Measurements from ENCODE around the gene SULT4A1. TPM values are rescaled to one million over a fixed set of nuclear protein-coding genes. Genes with fewer than 3 reads are reported as not detected.
A peak's percentile ranks its signal among the peaks of the same experiment; 100 is the strongest.

Gene SULT4A1
- polyA plus RNA-seq, 2 of the 4 experiments (the other 2 are of a cell fraction) = not detected

DNA sequence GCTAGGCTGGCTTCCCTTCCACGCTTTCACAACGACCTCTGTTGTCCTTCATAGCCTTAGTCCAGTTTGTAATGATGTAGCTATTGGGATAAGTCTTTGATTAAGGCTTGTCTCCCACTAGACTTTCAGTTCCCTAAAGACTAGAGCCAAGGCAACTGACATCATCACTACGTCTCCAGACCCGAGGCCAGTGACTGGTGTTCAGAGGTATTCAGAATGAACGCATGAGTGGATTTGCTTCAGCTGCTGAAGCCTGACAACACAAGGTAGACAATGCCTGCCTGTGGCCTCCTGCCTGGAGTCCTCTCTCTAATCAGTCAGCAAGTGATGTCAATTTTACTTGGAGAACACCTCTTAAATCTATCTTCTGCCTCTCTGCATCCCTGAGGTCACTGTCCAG lies 63.8 kb downstream of the SULT4A1 start:
- WGBS (ENCODE audit: missing lambda C conversion rate) = 40% methylated on average over 5 of the region's 5 CpGs
- Histone ChIP-seq H3K9me3 (peaks cover 3% of the 10 kb centered on the region; the same call in 1 of the 3 replicates), H3K4me2 (no peak overlapping the region), H3K4me1 (no peaks in the 10 kb centered on the region), H3K27ac (no peak overlapping the region), H3K4me3 (no peak overlapping the region)
- no peak for TF ChIP-seq ZC3H11A (IDR thresholded peaks at IDR 0.05)
- no peak for TF ChIP-seq SMC3 (IDR thresholded peaks at IDR 0.05)
- TF ChIP-seq POLR2AphosphoS2 (conservative IDR thresholded peaks at IDR 0.05; ENCODE audit: low read length) = no peak
- TF ChIP-seq CBX2 (IDR thresholded peaks at IDR 0.05; ENCODE audit: borderline replicate concordance, low read depth) = no peak
- no peak for TF ChIP-seq GATA3 (IDR thresholded peaks at IDR 0.05; ENCODE audit: borderline replicate concordance)
- TF ChIP-seq TP53 (CRISPR knock-in tag; IDR thresholded peaks at IDR 0.05) = no peak
- TF ChIP-seq POLR2A (IDR thresholded peaks at IDR 0.05; ENCODE audit: low read length) = no peak
- no peak for TF ChIP-seq RCOR1 (IDR thresholded peaks at IDR 0.05; ENCODE audit: low read depth, low read length)
- TF ChIP-seq CBX8 (IDR thresholded peaks at IDR 0.05) = no peak
- FAIRE-seq = no peak
- ChIA-PET CTCF (no interaction called here), POLR2A (no interaction called here)
- no peak for DNase-seq (ENCODE audit: low read depth in 1 of 2, low spot score in 1 of 2)
- no peak for ATAC-seq

GRCh38 chr22:43796567-43796966 lies 65.7 kb downstream of the SULT4A1 start:
- WGBS (ENCODE audit: missing lambda C conversion rate) = 74% methylated on average over 8 of the region's 8 CpGs
- peak in 1 of 2 experiments; percentile 36 for DNase-seq (ENCODE audit: low read depth in 1 of 2, low spot score in 1 of 2)
- FAIRE-seq = no peak
- CTCF ChIA-PET = interaction anchor here (1.1 to 1.7 kb wide), 5 partner anchors 9 to 30 kb away, joined by 3 to 7 read pairs (median 4); no protein-coding TSS in a partner anchor
- H3K27ac ChIP-seq = no peak overlapping the region
- TF ChIP-seq SMC3 (IDR thresholded peaks at IDR 0.05) = peak; percentile 39
- TF ChIP-seq, protein P1, sequence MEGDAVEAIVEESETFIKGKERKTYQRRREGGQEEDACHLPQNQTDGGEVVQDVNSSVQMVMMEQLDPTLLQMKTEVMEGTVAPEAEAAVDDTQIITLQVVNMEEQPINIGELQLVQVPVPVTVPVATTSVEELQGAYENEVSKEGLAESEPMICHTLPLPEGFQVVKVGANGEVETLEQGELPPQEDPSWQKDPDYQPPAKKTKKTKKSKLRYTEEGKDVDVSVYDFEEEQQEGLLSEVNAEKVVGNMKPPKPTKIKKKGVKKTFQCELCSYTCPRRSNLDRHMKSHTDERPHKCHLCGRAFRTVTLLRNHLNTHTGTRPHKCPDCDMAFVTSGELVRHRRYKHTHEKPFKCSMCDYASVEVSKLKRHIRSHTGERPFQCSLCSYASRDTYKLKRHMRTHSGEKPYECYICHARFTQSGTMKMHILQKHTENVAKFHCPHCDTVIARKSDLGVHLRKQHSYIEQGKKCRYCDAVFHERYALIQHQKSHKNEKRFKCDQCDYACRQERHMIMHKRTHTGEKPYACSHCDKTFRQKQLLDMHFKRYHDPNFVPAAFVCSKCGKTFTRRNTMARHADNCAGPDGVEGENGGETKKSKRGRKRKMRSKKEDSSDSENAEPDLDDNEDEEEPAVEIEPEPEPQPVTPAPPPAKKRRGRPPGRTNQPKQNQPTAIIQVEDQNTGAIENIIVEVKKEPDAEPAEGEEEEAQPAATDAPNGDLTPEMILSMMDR (IDR thresholded peaks at IDR 0.05) = peak; percentile 42
- TF ChIP-seq E2F6 (IDR thresholded peaks at IDR 0.05; ENCODE audit: borderline replicate concordance, low read depth) = no peak
- no peak for TF ChIP-seq HOXA7 (CRISPR knock-in tag; IDR thresholded peaks at IDR 0.05)
- peak; percentile 53 to 54 for TF ChIP-seq RAD21 (conservative IDR thresholded peaks at IDR 0.05 in 1 of 2, IDR thresholded peaks at IDR 0.05 in 1 of 2)
- no peak for TF ChIP-seq HMGXB4 (CRISPR knock-in tag; IDR thresholded peaks at IDR 0.05; ENCODE audit: borderline replicate concordance)
- H3K4me3 ChIP-seq = no peak overlapping the region
- H3K4me2 ChIP-seq = no peak overlapping the region
- H3K9me3 ChIP-seq = peaks cover 3% of the 10 kb centered on the region; the same call in 1 of the 3 replicates
- ATAC-seq = peak in 1 of 2 experiments; percentile 43; a peak in 1 of 6 replicates
- no peaks in the 10 kb centered on the region for H3K4me1 ChIP-seq
- POLR2A ChIA-PET = no interaction called here

DNA sequence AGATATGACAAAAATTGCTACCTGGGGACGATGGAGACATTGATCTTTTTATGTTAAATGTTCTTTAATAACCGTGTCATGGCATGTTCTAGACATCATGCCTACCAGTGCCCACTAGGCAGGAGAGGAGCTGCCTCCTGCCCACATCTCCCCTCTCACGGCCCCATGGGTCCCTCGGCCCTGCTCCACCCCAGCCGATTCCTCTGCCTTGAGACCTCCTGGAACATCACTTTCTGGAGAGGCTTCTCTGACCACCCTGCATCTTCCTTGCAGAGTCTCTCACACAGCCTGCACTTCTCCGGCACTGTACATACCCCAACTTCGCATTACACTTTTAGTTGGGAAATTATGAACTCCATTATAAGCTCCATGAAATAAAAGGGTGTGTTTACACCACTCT lies 67.0 kb downstream of the SULT4A1 start:
- CTCF ChIA-PET = no interaction called here

More for the DNA sequence above, 67.0 kb downstream of the SULT4A1 start:
- ATAC-seq (no peak), DNase-seq (ENCODE audit: low read depth in 1 of 2, low spot score in 1 of 2) (no peak), FAIRE-seq (no peak)
- H3K4me1 ChIP-seq = no peaks in the 10 kb centered on the region; the same call in 2 of the 3 replicates
- H3K4me2 ChIP-seq = no peak overlapping the region
- TF ChIP-seq JUNB (IDR thresholded peaks at IDR 0.05) = no peak
- no peak for TF ChIP-seq MYC (IDR thresholded peaks at IDR 0.05; ENCODE audit: borderline replicate concordance, low read length)
- no peak for TF ChIP-seq ZC3H11A (IDR thresholded peaks at IDR 0.05)
- no peak for TF ChIP-seq TFCP2L1 (CRISPR knock-in tag; IDR thresholded peaks at IDR 0.05)
- TF ChIP-seq ZFP36 (IDR thresholded peaks at IDR 0.05; ENCODE audit: borderline replicate concordance, partially characterized antibody) = no peak
- TF ChIP-seq NFE2L2 (conservative IDR thresholded peaks at IDR 0.05; ENCODE audit: low read length) = no peak
- TF ChIP-seq GATA3 (IDR thresholded peaks at IDR 0.05; ENCODE audit: borderline replicate concordance) = no peak
- TF ChIP-seq HDAC2 (IDR thresholded peaks at IDR 0.05) = no peak
- TF ChIP-seq MAFK (IDR thresholded peaks at IDR 0.05; ENCODE audit: partially characterized antibody) = no peak
- TF ChIP-seq POLR2A (IDR thresholded peaks at IDR 0.05; ENCODE audit: low read length) = no peak
- no peak for TF ChIP-seq RAD21 (conservative IDR thresholded peaks at IDR 0.05 in 1 of 2, IDR thresholded peaks at IDR 0.05 in 1 of 2)
- no peak overlapping the region for H3K27ac ChIP-seq
- H3K9me3 ChIP-seq = no peaks in the 10 kb centered on the region
- WGBS (ENCODE audit: missing lambda C conversion rate) = 73% methylated on average over 7 of the region's 7 CpGs
- POLR2A ChIA-PET = no interaction called here
- H3K4me3 ChIP-seq = no peak overlapping the region

Measured in A549 (cell line).